VCaP (cell line): ENCODE results near the gene TXNDC5.
A peak's percentile ranks its signal among the peaks of the same experiment; 100 is the strongest.

Source experiments
- H3K27ac ChIP-seq: fragments of 450-650 bp; 2 replicates; pipeline ENCODE4 v1.5.1; 2017
- CTCF ChIP-seq: fragments of 450-650 bp; conservative IDR thresholded peaks from 2 replicates; pipeline ENCODE4 v1.5.1; 2017; ENCODE audit warnings: mild to moderate bottlenecking, moderate library complexity

The TXNDC5 gene

GRCh38 chr6:7914991-7915789 is 4.6 kb upstream of the TXNDC5 start:
- TF ChIP-seq CTCF: no peak
- H3K27ac ChIP-seq: no peak overlapping the region

DNA sequence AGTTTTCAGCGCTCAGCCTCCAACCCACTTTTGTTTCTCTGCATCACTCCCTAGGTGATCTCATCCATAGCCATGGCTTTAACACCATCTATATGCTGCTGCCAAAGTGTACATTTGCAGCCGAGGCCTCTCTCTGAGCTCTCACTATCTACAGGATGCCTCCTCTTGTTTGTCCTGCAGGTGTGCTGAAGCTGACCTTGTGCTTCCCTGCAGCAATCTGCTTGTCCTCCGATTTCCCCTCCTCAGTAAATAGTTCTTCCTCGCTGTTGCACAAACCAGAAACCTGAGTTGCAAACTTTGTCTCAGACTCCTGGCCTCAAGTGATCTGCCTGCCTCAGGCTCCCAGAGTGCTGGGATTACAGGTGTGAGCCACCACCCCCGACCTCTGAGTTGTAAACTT is 3.7 kb upstream of the TXNDC5 start:
- no peak for TF ChIP-seq CTCF
- no peak overlapping the region for H3K27ac ChIP-seq

DNA sequence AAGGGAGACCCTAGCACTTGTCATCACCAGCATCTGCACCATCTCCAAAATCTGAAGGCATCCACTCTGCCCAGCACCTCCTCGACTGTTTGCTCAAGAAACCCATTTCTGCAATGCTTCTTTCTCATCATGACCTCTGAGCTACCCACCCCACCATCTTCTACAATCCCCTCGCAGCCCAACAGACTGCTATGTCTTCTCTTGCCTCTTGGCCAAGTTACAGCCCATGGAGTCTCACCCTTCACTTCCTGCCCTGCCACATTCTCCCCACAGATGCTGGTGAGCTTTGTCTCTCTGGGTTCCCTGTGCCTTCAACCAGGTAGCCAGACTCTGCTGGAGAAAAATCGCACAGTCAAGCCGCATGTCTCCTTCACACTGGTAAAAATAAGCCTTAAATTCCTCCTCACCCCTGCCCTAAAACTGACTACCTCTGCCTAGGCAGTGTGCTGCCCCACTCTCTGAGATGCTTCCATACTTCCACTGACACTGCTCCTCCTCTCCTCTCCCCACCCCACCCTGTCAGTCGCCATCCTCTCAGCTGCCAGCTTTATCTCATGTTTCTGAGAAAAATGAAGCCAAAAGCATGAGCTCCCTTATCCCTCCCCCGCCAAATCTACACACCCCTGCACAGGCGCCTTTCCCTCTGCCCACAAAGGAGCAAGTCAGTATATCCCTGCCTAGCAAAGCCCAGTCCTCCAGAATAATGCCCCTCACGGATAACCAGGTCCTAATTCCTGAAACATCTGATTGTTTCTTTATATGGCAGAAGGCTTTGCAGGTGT is 2.3 kb upstream of the TXNDC5 start:
- no peak overlapping the region for H3K27ac ChIP-seq
- no peak for TF ChIP-seq CTCF

DNA sequence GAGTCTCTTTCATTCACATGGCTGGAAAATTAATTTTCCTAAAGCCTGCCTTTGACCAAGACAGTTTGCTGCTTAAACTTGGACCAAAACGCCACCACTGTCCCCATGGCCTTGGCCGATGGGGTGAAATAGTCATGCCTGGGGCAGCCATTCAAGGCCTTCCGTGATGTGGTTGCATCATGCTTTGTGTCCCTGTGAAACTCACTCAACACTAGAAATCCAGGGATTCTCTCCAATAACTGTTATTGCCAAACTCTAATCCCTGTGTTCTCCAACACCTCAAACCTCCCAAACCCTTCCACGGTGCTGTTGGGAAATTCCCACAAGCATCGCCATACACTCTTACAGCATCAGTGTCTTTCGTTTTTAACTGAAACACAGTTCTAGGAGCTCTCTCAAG is 1.4 kb upstream of the TXNDC5 start:
- no peak for TF ChIP-seq CTCF
- H3K27ac ChIP-seq: no peak overlapping the region

- TF ChIP-seq CTCF: no peak
- H3K27ac ChIP-seq: no peak overlapping the region
These were observed 747 bp upstream of the TXNDC5 start for GRCh38 chr6:7911345-7911725.

DNA sequence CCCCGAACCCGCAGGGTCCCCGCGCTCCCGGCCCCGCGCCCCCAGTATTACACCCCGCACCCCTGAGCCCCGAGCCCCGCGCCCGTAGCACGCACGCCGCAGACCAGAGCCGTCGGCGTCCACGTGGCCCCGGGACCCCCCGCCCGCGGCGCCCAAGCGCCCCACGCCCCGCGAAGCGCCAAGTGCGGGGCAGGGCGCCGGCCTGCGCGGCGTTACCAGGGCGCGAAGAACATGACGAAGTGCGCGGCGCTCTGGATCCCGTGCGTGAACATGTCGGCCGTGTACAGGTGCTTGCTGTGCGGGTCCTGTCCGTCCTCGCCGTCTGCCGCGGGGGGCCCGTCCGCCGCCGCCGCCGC is 312 bp downstream of the TXNDC5 start:
- no peak for TF ChIP-seq CTCF
- peak overlapping the region; percentile 58 for H3K27ac ChIP-seq

DNA sequence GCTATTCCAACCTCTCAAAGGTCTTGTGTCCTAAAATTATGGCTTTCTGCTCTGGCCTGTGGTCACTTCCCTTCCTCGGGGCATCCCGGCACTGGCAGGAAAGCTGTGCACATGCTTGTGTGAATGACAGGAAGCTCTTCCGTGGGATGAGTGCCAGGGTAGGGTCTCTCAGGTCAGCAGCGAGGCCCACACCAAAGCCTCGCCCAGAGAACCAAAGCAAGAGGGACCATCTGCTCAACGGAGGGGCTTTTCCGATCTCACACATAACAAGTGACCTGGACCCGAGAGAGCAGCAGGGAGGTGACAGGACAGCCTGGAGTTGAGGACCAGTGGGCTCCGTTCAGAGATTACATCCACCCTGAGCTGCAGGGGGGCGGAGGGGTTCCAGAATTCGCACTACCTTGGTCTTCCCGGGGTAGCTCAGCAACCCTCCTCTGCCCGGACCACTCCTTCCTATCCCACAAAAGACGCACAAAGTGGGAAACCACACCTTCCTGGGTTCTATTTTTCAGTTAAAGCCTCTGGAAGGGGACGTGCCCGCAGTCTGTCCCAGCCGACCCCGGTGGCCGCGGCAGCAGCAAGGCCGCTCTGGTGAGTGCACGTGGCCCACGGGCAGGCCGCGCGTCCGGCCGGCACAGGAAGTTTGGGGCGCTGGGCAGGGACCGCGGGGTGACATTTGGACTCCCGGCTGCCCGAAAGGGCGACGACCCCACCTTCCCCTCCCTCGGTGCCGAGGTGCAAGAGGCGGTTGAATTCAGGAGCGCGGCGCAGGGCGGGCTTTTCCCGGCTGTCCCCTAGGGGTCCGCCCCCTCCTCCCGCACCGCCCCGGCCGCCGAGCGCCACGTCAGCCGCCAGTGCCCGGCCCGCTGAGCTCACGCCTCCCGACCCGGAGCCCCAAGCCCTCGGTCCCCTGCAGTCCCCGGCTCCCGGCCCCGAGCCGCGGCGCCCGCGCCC is 988 bp downstream of the TXNDC5 start:
- TF ChIP-seq CTCF: no peak
- peak overlapping the region; percentile 58 for H3K27ac ChIP-seq
